MM.1S (cell line): ENCODE measurements around the gene CDKN2D.
"Not testable (repeated sequence)": the region's sequence is repeated elsewhere in the genome, so short reads cannot be mapped to it uniquely, and the experiment has no call there.

Experiments used
- DNase-seq: peaks from one replicate; pipeline ENCODE4 v3.0.0-alpha.2; 2015
- H2AFZ ChIP-seq: fragments of 300-600 bp; sonication (generic); 2 replicates; pipeline ENCODE4 v1.6.0; 2016; ENCODE audit warnings: antibody characterized with exemption, low read length
- H3F3A ChIP-seq: fragments of 300-600 bp; sonication (generic); 2 replicates; pipeline ENCODE4 v1.6.1; 2016; ENCODE audit warnings: mild to moderate bottlenecking, antibody characterized with exemption, low read length, moderate library complexity, mixed read lengths; ENCODE audit not compliant: insufficient read depth
- H3K27ac ChIP-seq: fragments of 300-600 bp; sonication (generic); 2 replicates; pipeline ENCODE4 v1.5.1; 2016; ENCODE audit warnings: mild to moderate bottlenecking, low read length
- H3K27me3 ChIP-seq: fragments of 300-600 bp; sonication (generic); replicated peaks from 2 replicates; pipeline ENCODE4 v1.6.0; 2016; ENCODE audit warnings: low read length; ENCODE audit not compliant: insufficient read depth
- H3K36me3 ChIP-seq: fragments of 300-600 bp; sonication (generic); replicated peaks from 2 replicates; pipeline ENCODE4 v1.6.1; 2016; ENCODE audit warnings: mild to moderate bottlenecking, low read length, mixed read lengths; ENCODE audit not compliant: insufficient read depth
- H3K4me1 ChIP-seq: fragments of 300-600 bp; sonication (generic); 2 replicates; pipeline ENCODE4 v1.6.1; 2016; ENCODE audit warnings: low read length, mixed read lengths
- H3K4me2 ChIP-seq: fragments of 300-600 bp; sonication (generic); 2 replicates; pipeline ENCODE4 v1.6.0; 2016; ENCODE audit warnings: low read depth, low read length
- H3K4me3 ChIP-seq: fragments of 300-600 bp; sonication (generic); 2 replicates; pipeline ENCODE4 v1.5.1; 2016; ENCODE audit warnings: low read length, mixed read lengths
- H3K79me2 ChIP-seq: fragments of 300-600 bp; sonication (generic); 2 replicates; pipeline ENCODE4 v1.6.1; 2016; ENCODE audit warnings: mixed run types, low read length, mixed read lengths
- H3K9ac ChIP-seq: fragments of 300-600 bp; sonication (generic); 2 replicates; pipeline ENCODE4 v1.6.1; 2016; ENCODE audit warnings: low read length, mixed read lengths
- H3K9me2 ChIP-seq: fragments of 300-600 bp; sonication (generic); replicated peaks from 2 replicates; pipeline ENCODE4 v1.6.1; 2016; ENCODE audit warnings: mild to moderate bottlenecking, low read length, mixed read lengths; ENCODE audit not compliant: insufficient read depth
- H3K9me3 ChIP-seq: fragments of 300-600 bp; sonication (generic); replicated peaks from 2 replicates; pipeline ENCODE4 v1.6.1; 2016; ENCODE audit warnings: mild to moderate bottlenecking, low read length, mixed read lengths; ENCODE audit not compliant: insufficient read depth
- H4K20me1 ChIP-seq: fragments of 300-600 bp; sonication (generic); 2 replicates; pipeline ENCODE4 v1.6.1; 2016; ENCODE audit warnings: mild to moderate bottlenecking, low read length, moderate library complexity, mixed read lengths; ENCODE audit not compliant: insufficient read depth
- CTCF ChIP-seq: fragments of 300-600 bp; sonication (generic); IDR thresholded peaks from 2 replicates; pipeline ENCODE4 v1.5.1; 2016; ENCODE audit warnings: antibody characterized with exemption, low read length, mixed read lengths
- EZH2 ChIP-seq: fragments of 300-600 bp; sonication (generic); optimal IDR thresholded peaks from 2 replicates; pipeline ENCODE3; 2017; ENCODE audit warnings: low read depth, mild to moderate bottlenecking, antibody characterized with exemption, low read length, mixed read lengths
- EZH2phosphoT487 ChIP-seq: fragments of 300-600 bp; sonication (generic); IDR thresholded peaks from 2 replicates; pipeline ENCODE4 v1.6.1; 2018; ENCODE audit warnings: antibody characterized with exemption, low read length

CDKN2D gene

GRCh38 chr19:10533646-10534386 lies 35.0 kb downstream of the CDKN2D start:
- Histone ChIP-seq H3K9me2 (no peaks in the 10 kb centered on the region), H3K9ac (no peak overlapping the region), H3K36me3 (no peaks in the 10 kb centered on the region), H3K4me3 (no peak overlapping the region), H3K27ac (no peak overlapping the region), H3F3A (no peaks in the 10 kb centered on the region), H4K20me1 (no peaks in the 10 kb centered on the region), H3K9me3 (no peaks in the 10 kb centered on the region), H3K79me2 (no peaks in the 10 kb centered on the region), H3K4me1 (no peaks in the 10 kb centered on the region), H2AFZ (no peak overlapping the region), H3K4me2 (no peak overlapping the region), H3K27me3 (peaks cover 8% of the 10 kb centered on the region; the same call in 1 of the 2 replicates)
- no peak for TF ChIP-seq EZH2
- no peak for TF ChIP-seq EZH2phosphoT487
- TF ChIP-seq CTCF, result no peak
- DNase-seq, result no peak

- H3K9me3 ChIP-seq, result no peaks in the 10 kb centered on the region
- no peak overlapping the region for H3K9ac ChIP-seq
- no peaks in the 10 kb centered on the region for H3K79me2 ChIP-seq
- H3K27ac ChIP-seq, result no peak overlapping the region
- no peaks in the 10 kb centered on the region for H3F3A ChIP-seq
- no peaks in the 10 kb centered on the region for H4K20me1 ChIP-seq
- no peaks in the 10 kb centered on the region for H3K9me2 ChIP-seq
- no peaks in the 10 kb centered on the region for H3K27me3 ChIP-seq
- no peak for DNase-seq
- no peak overlapping the region for H2AFZ ChIP-seq
- no peak overlapping the region for H3K4me2 ChIP-seq
- H3K4me3 ChIP-seq, result no peak overlapping the region
- H3K4me1 ChIP-seq, result no peaks in the 10 kb centered on the region
- TF ChIP-seq EZH2 (no peak), EZH2phosphoT487 (no peak), CTCF (no peak)
- H3K36me3 ChIP-seq, result no peaks in the 10 kb centered on the region
Observed at GRCh38 chr19:10532457-10532856, 36.3 kb downstream of the CDKN2D start.

- H3K4me2 ChIP-seq, H3K9me3 ChIP-seq, H3K27me3 ChIP-seq, H3K4me1 ChIP-seq, H3K27ac ChIP-seq, DNase-seq, H3K9me2 ChIP-seq, H3K36me3 ChIP-seq, H3K79me2 ChIP-seq, H3K4me3 ChIP-seq, H4K20me1 ChIP-seq, H3F3A ChIP-seq, H3K9ac ChIP-seq, H2AFZ ChIP-seq: not testable (repeated sequence)
Observed at GRCh38 chr19:10526887-10527286, 41.9 kb downstream of the CDKN2D start.

GRCh38 chr19:10525636-10526035 lies 43.1 kb downstream of the CDKN2D start:
- Histone ChIP-seq H3K27ac (no peak overlapping the region), H3F3A (no peaks in the 10 kb centered on the region), H4K20me1 (no peaks in the 10 kb centered on the region), H3K4me2 (no peak overlapping the region), H3K4me1 (no peaks in the 10 kb centered on the region), H2AFZ (no peak overlapping the region), H3K9me3 (no peaks in the 10 kb centered on the region), H3K36me3 (no peaks in the 10 kb centered on the region), H3K79me2 (no peaks in the 10 kb centered on the region), H3K4me3 (no peak overlapping the region), H3K27me3 (no peaks in the 10 kb centered on the region), H3K9me2 (no peaks in the 10 kb centered on the region), H3K9ac (no peak overlapping the region)
- no peak for DNase-seq
- TF ChIP-seq EZH2phosphoT487 (no peak), EZH2 (no peak), CTCF (no peak)
